ENCODE measurements around the gene IL20RB.
"Not testable (repeated sequence)": the region's sequence is repeated elsewhere in the genome, so short reads cannot be mapped to it uniquely, and the experiment has no call there.

DNA sequence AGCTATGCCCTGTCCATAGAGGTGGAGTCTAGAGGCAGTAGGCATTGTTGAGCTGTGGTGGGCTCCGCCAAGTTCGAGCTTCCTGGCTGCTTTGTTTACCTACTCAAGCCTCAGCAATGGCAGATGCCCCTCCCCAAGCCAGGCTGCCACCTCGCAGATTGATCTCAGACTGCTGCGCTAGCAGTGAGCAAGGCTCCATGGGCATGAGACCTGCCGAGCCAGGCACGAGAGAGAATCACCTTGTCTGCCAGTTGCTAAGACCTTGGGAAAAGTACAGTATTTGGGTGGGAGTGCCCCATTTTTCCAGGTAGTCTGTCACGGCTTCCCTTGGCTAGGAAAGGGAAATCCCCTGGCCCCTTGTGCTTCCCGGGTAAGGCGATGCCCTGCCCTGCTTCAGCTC is 49.6 kb downstream of the IL20RB start:
- not testable (repeated sequence) for TF ChIP-seq CTCF, POLR2A (IDR thresholded peaks at IDR 0.05)
